ENCODE data around the gene ZFP69B. TPM values are rescaled to one million over a fixed set of nuclear protein-coding genes. Genes with fewer than 3 reads are reported as not detected.

ZFP69B gene
- total and polyA plus RNA-seq, 2 of the 8 experiments (the other 6 are each of a cell fraction or from before 2014, with no cell fraction given): 1.7 to 8.2 TPM

- Histone ChIP-seq H3K4me2 (ENCODE audit: insufficient read depth in 1 of 2, low read depth in 2 of 2, low read length in 2 of 2) (no peak overlapping the region), H3K4me3 (ENCODE audit: extremely low read depth in 1 of 4, insufficient read depth in 2 of 4, low read depth in 3 of 4, low read length in 4 of 4) (no peak overlapping the region), H3K27ac (ENCODE audit: low read depth, low read length) (no peak overlapping the region), H3K27me3 (replicated peaks in 1 of 4; ENCODE audit: control insufficient read depth in 3 of 4, extremely low read depth in 1 of 4, insufficient read depth in 3 of 4, low read length in 3 of 4) (no peaks in the 10 kb centered on the region), H3K9me3 (ENCODE audit: insufficient read depth in 2 of 2, low read depth in 1 of 2, low read length in 1 of 2) (no peaks in the 10 kb centered on the region), H3K4me1 (replicated peaks in 1 of 4; ENCODE audit: control insufficient read depth in 3 of 4, insufficient read depth in 4 of 4, low read length in 3 of 4) (peaks cover 0 to 3% (median 3%) of the 10 kb centered on the region in 4 experiments; a peak in 2 of 7 replicates), H2BK15ac (ENCODE audit: low read length) (no peak overlapping the region), H3K4ac (replicated peaks; ENCODE audit: insufficient read length, low read depth, low read length) (no peak overlapping the region), H4K91ac (replicated peaks; ENCODE audit: insufficient read length, low read length) (no peak overlapping the region), H3K18ac (ENCODE audit: extremely low read depth, low read length) (no peak overlapping the region), H2BK5ac (ENCODE audit: low read depth, low read length) (no peak overlapping the region), H3K14ac (ENCODE audit: insufficient read length) (no peak overlapping the region), H4K8ac (ENCODE audit: extremely low read depth, insufficient read depth, low read length) (no peak overlapping the region), H2BK120ac (replicated peaks; ENCODE audit: low read depth, low read length) (no peak overlapping the region), H2BK12ac (ENCODE audit: low read depth, low read length) (no peak overlapping the region), H3K23ac (ENCODE audit: insufficient read length) (no peak overlapping the region), H2AK5ac (ENCODE audit: low read depth, low read length) (no peak overlapping the region), H3K36me3 (ENCODE audit: control insufficient read depth in 2 of 4, insufficient read depth in 4 of 4, low read length in 3 of 4) (peaks cover 0 to 3% (median 0%) of the 10 kb centered on the region in 4 experiments; a peak in 1 of 8 replicates), H4K5ac (ENCODE audit: insufficient read length, low read depth, low read length) (no peak overlapping the region), H3K23me2 (ENCODE audit: low read depth, low read length) (no peaks in the 10 kb centered on the region), H3K56ac (replicated peaks; ENCODE audit: insufficient read length, low read depth, low read length) (no peak overlapping the region), H3K79me2 (ENCODE audit: control insufficient read depth in 1 of 2, insufficient read depth in 2 of 2, low read length in 2 of 2) (no peaks in the 10 kb centered on the region), H2AFZ (ENCODE audit: low read length) (no peak overlapping the region), H2BK20ac (ENCODE audit: low read length) (no peak overlapping the region), H4K20me1 (replicated peaks in 1 of 2; ENCODE audit: control insufficient read depth in 1 of 2, insufficient read depth in 2 of 2, low read length in 2 of 2) (no peaks in the 10 kb centered on the region), H3K9ac (replicated peaks in 1 of 4; ENCODE audit: extremely low read depth in 1 of 4, low read depth in 3 of 4, low read length in 3 of 4) (no peak overlapping the region), H3K79me1 (ENCODE audit: low read depth, low read length) (no peaks in the 10 kb centered on the region)
- ChIA-PET POLR2A (ENCODE audit: partially characterized antibody) (no interaction called here), CTCF (ENCODE audit: partially characterized antibody) (interaction anchor here (0.5 to 2.4 kb wide), 3 partner anchors 12 to 443 kb away, joined by 3 to 10 read pairs (median 5); no protein-coding TSS in a partner anchor)
- no peak for FAIRE-seq
- TF ChIP-seq HDAC6 (IDR thresholded peaks at IDR 0.05; ENCODE audit: low read depth, low read length): no peak
- no peak for TF ChIP-seq SP4 (IDR thresholded peaks at IDR 0.05; ENCODE audit: low read length)
- TF ChIP-seq NANOG (IDR thresholded peaks at IDR 0.05; ENCODE audit: insufficient read depth, low read depth, low read length, poor library complexity, severe bottlenecking): no peak
- TF ChIP-seq CTBP2 (IDR thresholded peaks at IDR 0.05; ENCODE audit: borderline replicate concordance, insufficient read depth, insufficient read length, low read length): no peak
- 86% methylated on average over 4 of the region's 4 CpGs; no CpG with 5 or more reads in 1 of the 2 experiments for WGBS, 2 experiments (ENCODE audit: extremely low coverage in 1 of 2, insufficient coverage in 1 of 2, insufficient read length in 1 of 2, insufficient replicate concordance in 2 of 2, low coverage in 1 of 2, low lambda C conversion rate in 2 of 2, missing lambda C conversion rate in 1 of 2)
- no peak for DNase-seq (ENCODE audit: low read depth in 1 of 2, low spot score in 2 of 2)
Measured at GRCh38 chr1:40416709-40417108, 33.6 kb upstream of the ZFP69B start.
